ENCODE results near the gene CMSS1.

DNA sequence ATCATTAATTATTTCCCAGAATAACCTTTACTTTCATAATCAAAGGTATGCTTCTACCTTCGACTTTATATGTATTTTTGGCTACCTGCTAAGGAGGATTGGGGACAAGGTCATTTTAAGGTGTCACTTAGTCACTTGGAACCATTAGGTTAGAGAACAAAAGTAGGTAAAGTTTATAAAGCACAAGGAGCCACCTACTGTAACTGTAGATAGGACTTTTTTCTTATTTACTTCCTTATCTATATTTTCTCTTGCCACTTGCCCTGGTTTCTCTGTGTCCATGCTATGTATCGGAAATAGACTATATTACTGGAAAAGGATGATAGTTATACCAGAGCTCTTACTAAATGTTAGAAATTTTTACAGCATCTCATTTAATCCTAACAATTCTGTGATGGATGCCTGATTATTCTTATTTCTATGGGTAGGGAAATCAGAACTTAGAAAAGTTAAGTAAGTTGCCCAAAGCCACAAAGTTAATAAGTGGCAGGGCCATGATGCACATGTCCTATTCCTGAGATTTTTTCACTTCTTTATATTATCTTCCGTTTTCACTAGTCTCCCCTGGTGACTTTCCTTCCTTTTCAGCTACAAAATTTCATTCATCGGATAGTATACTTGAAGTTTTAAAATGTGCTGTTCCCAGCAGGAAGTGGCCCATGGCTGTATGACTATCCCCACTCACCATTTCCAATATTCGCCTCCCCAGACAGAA, 132.5 kb downstream of the CMSS1 start:
- TF ChIP-seq EGR1 (IDR thresholded peaks at IDR 0.05; ENCODE audit: low read depth) (no peak), EZH2 (IDR thresholded peaks at IDR 0.05) (no peak), POLR2AphosphoS5 (IDR thresholded peaks at IDR 0.05; ENCODE audit: low read depth, low read length) (no peak), YY1 (IDR thresholded peaks at IDR 0.05; ENCODE audit: extremely low read depth, insufficient replicate concordance, low read depth, low read length) (no peak), POLR2A (IDR thresholded peaks at IDR 0.05; ENCODE audit: borderline replicate concordance, extremely low read depth, insufficient read depth, insufficient read length) (no peak), SRF (IDR thresholded peaks at IDR 0.05; ENCODE audit: low read depth) (no peak), JUND (IDR thresholded peaks at IDR 0.05) (no peak), RAD21 (IDR thresholded peaks at IDR 0.05; ENCODE audit: low read depth) (no peak)
- TF ChIP-seq, protein P1, sequence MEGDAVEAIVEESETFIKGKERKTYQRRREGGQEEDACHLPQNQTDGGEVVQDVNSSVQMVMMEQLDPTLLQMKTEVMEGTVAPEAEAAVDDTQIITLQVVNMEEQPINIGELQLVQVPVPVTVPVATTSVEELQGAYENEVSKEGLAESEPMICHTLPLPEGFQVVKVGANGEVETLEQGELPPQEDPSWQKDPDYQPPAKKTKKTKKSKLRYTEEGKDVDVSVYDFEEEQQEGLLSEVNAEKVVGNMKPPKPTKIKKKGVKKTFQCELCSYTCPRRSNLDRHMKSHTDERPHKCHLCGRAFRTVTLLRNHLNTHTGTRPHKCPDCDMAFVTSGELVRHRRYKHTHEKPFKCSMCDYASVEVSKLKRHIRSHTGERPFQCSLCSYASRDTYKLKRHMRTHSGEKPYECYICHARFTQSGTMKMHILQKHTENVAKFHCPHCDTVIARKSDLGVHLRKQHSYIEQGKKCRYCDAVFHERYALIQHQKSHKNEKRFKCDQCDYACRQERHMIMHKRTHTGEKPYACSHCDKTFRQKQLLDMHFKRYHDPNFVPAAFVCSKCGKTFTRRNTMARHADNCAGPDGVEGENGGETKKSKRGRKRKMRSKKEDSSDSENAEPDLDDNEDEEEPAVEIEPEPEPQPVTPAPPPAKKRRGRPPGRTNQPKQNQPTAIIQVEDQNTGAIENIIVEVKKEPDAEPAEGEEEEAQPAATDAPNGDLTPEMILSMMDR (IDR thresholded peaks at IDR 0.05 in 2 of 3, conservative IDR thresholded peaks at IDR 0.05 in 1 of 3; ENCODE audit: borderline replicate concordance in 1 of 3, insufficient read depth in 1 of 3, low read depth in 2 of 3, low read length in 2 of 3) = no peak
- TF ChIP-seq, protein P2, sequence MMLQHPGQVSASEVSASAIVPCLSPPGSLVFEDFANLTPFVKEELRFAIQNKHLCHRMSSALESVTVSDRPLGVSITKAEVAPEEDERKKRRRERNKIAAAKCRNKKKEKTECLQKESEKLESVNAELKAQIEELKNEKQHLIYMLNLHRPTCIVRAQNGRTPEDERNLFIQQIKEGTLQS (IDR thresholded peaks at IDR 0.05) = no peak
- TF ChIP-seq, protein P3, sequence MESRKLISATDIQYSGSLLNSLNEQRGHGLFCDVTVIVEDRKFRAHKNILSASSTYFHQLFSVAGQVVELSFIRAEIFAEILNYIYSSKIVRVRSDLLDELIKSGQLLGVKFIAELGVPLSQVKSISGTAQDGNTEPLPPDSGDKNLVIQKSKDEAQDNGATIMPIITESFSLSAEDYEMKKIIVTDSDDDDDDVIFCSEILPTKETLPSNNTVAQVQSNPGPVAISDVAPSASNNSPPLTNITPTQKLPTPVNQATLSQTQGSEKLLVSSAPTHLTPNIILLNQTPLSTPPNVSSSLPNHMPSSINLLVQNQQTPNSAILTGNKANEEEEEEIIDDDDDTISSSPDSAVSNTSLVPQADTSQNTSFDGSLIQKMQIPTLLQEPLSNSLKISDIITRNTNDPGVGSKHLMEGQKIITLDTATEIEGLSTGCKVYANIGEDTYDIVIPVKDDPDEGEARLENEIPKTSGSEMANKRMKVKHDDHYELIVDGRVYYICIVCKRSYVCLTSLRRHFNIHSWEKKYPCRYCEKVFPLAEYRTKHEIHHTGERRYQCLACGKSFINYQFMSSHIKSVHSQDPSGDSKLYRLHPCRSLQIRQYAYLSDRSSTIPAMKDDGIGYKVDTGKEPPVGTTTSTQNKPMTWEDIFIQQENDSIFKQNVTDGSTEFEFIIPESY (IDR thresholded peaks at IDR 0.05; ENCODE audit: extremely low read depth, insufficient replicate concordance, low read length) = no peak
